NCI-H2107 (cell line): Measurements from ENCODE around the gene IRF1.
A peak's percentile ranks its signal among the peaks of the same experiment; 100 is the strongest.

Experiments
- DNase-seq: peaks from one replicate; lab custom pipeline; 2025; lab: John Stamatoyannopoulos, UW

Gene IRF1

DNA sequence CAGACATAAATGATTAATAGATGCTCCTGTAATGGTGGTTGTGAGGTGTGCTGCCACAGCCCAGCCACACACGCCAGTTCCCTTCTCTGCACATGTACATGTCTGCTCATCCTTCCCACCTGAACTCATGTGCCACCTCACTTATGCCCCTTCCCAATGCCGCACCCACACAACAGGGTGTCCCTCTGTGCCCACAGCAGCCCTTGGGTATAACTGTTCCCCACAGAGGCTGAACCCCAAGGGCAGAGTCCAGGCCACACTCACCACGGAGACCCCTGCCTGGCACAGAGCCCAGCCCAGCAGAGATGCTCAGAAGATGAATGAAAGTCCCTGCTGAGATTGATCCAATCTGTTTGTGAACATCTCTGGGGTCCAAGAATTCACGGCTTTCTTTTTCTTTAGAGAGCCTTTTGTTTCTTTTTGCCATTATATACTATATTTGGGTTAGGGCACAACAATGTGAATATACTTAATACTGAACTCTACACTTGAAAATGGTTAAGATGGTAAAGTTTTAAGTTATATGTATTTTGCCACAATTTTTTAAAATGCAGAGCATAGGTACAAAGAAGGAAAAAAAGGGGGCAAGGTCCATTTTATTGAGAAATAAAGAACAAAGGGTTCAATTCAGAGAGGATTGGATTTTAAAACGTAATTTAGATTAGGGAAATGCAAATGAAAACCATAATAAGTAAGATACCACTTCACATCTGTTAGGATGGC is 29.6 kb downstream of the IRF1 start:
- DNase-seq, result no peak

DNA sequence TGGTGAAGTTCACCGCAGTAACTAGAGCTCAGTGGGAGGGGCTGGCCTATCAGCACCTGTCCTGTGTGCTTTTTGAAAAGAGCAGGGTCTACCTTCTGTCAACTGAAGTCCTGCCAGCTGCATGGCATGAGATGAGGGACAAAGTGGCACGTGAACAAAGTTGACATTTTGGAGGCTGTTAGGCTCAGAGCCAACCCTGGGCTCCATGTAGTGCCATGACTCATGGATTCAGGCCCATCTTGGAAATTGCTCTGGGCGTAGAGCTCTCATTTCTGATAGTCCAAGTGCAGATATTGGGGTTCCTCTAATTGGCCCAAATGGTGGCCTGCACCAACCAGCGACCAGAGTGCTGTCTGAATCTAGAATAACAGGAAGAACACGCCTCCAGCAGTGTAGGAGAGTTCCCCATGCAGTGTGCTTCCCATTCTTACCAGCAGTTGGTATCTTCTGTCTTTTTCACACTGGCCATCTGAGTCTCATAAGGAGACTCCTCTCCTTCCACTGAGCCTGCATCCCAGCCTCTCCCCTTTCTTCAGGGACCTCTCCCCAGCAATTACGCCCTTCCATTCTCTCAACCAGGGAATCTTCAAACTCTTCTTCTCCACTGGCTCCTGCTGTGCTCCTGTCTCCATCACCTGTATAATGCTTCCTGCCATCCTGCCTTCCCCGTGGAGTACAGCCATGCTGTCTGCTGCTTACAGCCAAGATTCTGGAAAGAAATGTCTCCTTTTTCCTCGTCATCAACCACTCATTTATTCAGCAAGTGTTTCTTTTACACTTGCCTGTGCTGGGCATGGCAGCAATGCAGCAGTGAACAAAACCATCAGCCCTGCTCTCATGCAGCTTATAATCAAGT is 30.4 kb downstream of the IRF1 start:
- peak; percentile 42 for DNase-seq

DNA sequence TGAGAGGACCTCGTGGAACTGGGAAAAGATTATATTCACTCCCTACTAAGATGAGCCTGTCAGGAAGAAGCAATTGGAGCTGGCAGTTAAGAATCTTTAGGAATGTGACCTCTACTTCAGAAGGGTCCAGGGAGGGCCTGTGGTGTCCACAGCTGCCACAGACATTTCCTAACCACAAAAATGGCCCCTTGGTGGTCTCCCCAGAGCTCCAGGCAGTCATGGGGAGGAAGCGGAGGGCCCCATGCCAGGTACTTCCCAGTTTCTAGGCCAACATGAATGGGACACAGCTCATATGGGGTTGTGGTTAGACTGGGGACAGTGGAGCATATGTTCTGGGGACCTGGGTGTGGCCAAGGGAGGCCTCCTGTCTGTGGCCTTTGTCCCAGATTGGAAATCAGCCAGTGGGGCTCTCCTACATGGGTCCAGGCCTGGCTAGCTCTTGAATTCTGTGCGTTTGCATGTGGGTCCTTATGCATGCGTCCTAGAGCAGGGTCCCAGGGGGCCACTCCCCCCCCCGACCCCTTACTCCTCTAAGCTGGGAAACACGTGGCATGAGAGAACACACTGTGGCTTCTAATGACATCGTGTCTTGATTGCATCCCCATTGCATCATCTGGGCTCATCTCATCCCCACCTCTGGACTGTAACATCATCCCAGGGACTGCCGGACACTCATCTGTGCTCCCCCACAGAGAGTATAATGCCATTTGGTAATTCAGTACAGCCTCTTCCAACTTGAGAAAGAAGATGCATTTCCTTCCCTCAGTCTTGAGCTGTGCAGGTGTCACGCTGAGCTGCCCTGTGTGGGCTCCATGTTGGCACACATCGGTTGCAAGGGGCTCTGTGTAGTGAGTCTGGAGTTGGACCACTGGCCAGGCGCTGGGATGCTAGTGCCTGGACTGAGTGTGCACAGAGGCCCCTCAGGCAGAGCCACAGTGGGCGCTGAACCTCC is 31.3 kb downstream of the IRF1 start:
- no peak for DNase-seq

DNA sequence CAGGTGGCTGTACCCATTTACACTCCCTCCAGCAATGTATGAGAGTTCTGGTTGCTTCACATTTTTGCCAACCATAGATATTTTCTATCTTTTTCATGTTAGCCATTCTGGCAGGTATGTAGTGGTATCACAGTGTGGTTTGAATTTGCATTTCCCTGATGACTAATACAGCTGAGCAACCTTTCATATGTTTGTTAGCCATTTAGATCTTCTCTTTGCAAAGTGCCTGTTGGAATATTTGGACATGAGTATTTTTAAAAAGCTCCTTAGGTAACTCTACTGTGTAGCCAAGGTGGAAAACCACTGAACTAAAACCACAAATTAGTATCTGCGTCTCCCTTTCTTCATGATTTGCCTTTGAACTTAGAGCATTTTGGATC is 31.9 kb downstream of the IRF1 start:
- DNase-seq, result no peak

DNA sequence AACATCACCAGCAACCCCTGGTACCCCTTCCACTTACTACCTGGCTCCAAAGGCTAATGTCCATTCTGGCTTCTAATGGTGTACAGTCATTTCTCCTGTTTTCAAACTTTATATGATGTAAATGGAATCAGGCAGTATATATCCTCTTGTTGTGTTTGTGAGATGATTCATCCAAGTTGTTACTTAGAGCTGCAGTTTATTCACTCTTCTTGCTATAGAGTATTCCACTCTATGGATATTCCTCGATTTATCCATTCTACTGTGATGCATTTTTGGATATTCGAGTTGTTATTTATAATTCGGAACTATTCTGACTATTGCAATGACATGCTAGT is 32.4 kb downstream of the IRF1 start:
- DNase-seq, result no peak

DNA sequence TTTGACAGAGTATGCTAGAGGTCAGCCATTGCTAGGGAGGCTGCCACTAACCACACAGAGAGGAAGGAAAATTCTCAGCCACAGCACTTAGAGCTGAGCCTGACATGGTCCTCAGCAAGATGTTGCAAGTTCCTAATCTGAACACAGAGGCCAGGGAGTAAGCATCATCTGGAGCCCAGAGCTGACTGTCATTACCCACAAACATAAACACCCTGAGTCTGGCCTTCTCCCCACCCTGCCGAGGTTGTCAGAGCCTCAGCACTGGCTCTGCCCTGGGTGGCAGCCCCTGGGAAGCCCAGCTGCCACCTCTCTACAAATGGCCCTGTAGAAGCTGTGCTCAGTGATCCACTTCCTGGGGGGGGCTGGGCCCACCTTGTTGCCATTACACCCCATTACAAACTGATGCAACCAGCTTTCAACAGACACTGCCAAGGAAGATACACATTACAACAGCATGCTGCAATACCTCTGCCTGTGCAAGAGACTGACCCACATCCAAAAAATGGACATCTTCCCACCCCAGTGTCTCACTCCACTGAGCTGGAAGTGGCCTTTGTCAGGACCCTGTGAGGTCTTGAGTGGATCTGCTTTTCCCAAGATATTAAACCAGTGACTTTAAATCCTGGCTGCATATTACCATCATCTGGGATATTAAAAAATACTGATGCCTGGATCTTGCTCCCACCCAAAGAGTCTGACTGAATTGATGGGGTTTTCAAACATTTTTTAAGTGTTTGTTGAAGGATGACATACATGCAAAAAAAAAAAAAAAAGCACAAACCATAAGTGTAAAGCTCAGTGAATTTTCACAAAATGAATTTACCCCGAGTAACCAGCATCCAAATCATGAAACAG is 33.0 kb downstream of the IRF1 start:
- DNase-seq, result no peak

DNA sequence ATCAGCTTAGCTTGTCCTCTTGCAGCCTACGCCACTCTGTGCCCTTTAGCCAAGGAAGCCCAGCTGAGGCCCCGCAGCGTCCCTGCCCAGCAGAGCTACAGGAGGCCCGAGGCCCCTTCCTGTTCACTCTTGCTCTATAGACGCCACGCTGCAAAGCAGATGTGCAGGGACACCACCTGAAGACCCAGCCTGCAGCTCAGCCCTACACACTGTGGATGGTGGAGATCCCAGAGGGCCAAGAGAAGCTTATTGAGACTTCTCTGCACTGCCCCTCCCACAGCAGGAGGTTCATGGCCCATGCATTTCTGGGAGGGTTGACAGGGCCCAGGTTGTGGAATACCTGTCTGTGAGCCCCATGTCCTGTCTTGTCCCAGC is 33.6 kb downstream of the IRF1 start:
- DNase-seq, result no peak

DNA sequence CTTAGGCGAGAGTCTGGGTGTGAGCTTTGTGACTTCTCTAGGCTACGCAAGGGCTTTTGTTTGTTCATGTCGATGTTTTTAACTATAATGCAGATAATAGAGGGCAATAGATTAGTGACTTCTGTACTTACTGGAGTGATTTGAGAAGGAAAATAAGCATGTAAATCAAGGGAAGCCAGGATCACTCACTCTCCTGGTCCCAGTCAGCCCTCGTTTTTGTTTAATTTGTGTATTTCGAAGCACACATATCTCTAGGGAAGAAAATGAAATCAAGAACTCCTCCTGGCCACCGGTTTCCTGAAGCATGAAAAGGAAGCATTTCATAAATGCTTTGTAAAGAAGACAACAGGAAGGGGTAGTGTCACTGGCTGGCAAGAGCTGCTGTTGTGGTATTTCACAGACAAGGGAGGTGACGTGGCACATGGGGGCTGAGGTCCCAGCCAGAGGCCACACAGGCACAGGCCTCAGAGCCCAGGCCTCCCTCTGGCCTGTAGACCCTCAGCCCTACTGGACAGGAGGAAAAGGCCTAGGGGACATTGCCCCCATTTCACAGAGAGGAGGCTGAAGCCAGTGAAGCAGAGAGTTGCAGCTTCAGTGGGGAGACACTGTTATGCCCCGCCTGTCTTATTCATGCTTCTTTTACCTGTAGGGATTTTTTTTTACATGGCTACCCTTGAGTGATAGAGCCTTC is 34.1 kb downstream of the IRF1 start:
- no peak for DNase-seq

DNA sequence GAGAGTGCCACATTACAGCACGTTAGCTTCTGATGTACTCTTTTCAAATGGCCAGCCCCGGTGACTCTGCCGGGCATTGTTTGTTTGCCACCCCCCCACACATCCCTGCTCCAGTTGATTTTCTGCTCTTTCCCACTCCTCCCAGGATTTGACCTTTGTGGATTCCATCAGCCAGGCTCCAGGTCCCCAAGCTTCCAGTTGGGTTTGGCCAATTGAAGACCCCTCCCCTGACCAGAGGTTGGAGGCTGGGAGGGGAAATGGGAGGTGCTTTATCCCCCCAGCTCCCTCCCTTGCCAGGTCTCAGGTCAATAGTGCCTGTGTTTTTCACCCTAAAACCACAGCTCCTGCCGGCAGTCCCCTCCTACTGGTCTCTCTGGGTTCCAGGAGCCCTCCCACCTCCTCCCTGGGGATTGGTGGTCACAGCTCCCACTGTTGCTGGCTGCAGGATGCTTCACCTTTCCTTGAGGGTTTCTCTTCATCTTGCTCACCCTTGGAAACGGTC is 34.9 kb downstream of the IRF1 start:
- no peak for DNase-seq

DNA sequence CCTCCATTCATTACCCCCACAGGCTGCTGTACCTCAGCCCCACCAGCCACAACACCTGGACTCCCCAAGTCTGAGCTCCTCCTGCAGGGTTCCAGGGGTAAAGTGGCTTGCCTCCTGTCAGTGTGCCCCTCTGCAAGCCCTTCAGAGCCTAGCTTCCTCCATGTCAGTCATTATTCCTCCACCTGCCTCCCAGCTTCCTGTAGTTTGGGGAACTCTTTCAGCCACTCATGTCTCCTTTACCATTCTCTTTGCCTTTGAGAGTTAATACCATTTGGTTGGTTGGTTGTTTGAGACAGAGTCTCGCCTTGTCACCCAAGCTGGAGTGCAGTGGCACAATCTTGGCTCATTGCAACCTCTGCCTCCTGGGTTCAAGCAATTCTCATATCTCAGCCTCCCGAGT is 36.2 kb downstream of the IRF1 start:
- DNase-seq, result no peak

DNA sequence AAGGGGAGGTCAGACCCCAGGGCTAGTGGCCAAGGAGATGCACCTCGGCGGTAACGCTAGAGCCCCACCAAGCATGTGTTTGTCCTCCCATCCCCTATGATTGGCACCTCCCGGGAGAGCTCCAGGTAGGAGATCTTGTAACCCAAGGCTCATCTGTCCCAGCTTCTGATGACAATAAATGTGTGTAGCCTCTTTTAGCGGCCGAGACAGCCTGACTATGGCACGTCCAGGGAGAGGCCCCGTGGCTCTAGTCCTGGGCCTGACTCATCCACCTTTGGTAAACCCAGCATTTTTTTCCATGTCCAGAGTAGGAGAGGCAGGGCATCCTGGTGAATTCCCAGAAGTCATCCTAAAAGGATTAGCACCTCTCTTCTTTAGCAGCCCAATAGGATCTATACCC is 39.2 kb downstream of the IRF1 start:
- no peak for DNase-seq

DNA sequence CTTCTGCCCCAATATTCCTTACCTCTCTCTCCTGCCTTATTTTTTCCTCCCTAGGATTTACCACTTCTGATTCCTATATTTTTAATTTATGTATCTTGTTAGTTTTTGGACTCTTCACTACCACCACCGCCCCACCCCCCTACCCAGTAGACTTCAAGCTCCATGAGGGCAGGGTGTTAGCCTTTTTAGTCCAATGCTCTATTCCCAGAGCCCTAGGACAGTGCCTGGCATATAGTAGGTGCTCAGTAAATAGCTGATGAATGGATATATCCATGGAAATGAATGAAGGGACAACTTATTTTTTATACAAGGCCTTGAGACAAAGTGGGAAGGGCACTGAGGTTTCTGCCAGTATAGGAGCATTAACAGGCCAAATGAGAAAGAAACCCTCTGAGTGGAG is 41.5 kb downstream of the IRF1 start:
- DNase-seq, result no peak

DNA sequence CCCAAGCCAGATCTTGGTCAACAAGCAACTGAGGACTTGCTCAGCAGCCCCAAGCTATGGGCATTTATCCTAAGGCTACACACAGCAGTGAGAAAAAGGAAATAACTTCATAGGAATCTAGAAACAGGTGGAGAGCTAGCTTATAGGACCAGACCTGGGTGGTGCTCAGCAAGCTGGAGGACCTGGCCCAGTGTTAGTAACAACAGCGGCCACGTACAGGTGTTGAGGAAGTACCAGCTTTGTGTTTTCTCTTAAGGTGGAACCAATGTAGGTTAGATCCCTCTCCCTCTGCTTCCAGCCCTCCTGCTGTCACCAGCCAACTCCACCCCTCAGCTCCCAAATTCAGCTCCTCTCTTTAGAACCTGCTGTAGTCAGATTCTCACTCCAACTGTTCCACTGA is 43.4 kb downstream of the IRF1 start:
- no peak for DNase-seq

DNA sequence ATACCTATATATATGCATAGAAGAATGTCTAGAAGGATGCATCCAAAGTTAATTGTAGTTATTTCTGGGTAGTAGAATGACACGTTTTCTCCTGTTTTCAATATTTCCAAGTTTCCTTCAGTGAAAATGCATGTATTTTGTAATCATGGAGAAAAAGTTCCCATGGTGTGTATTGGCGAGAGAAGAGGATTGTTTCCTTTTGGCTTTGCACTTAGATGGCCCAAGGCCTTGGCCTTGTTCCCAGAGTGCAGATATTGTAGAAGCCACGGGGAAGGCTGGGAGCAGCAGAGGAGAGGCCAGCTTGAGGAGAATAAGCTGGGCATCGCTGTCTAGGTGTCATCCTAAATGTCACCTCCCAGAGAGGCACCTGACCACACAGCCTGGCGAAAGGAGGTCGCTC is 44.0 kb downstream of the IRF1 start:
- no peak for DNase-seq

DNA sequence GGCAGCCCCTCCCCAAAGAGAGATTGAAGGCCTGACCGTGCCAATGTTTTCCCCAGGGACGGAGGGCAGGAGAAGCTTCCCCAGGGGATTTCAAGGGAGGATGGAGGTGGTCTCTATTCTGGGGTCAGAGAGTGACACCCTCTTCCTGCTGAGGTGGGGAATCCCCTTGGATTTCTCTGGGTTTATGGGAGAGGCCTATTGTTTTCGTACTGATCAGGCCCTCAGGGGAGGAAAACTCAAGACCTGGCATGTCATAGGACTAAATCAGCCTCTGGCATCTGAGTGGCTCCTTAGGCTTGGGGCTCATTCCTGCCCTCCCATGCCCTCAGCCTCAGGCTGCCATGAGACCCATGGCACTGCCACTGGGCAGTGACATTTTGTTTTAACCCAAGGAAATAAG is 44.6 kb downstream of the IRF1 start:
- no peak for DNase-seq

DNA sequence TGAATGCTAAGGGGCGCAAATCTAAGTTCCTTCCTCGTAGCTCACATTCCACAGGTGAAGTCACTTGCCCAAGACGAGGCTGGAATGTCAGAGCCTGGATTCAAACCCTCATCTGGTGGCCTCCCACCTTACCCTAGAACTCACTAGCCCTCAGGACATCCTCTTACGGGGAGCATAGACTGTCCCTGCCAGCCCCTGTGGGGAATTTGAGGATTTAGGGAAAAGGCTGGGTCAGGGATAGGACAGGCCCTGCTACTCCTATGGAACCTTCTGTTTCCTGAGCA is 45.0 kb downstream of the IRF1 start:
- no peak for DNase-seq

DNA sequence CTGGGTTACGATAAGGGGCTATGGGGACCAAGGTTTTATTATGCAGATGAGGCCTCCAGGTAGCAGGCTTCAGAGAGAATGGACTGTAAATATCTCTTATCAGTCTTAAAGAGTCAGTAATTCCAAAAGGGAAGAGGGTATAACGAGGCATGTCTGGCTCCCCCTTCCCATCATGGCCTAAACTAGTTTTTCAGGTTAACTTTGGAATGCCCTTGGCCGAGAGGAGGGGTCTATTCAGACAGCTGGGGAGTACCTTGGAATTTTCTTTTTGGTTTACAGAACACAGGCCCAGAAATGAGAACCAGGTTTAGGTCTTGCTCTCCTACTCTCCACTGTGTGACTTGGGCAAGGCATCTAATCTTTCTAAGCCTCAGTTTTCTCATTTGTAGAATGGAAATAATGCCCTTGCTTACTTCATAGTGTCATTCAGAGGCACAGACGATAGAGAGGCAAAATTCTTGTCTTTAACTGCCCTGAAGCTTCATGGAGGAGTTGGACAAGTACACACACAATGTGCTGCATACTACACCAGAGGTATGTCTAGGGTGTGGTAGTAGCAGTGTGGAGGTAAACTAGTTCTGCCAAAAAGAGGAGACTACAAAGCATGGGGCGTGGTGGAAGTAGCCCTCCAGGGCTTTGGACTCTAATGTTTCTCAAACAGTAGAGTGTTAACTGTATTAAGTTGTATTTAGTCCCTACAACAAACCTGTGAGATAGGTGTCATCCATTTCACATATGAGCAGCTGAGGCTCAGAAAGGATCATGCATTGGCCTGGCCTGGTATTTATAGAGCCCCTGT is 45.5 kb downstream of the IRF1 start:
- no peak for DNase-seq

DNA sequence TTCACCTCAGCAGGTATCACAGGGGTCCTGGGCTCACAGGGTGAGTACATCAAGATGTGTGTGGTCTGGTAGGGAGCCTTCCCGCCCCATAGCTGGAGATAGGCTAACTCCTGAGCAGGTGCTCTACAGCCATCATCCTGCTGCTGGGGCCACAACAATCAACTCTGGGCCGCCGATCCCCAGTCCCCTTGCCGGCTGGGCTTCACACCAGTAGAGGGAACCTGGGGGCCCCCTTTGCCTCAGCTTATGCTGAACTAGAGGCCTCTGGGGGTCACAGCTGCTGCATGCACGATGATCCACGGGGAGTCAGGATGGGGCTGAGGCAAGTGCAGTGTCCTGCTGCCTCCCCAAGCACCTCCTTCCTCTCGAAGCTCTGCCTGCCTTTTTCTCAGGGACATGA is 46.5 kb downstream of the IRF1 start:
- DNase-seq, result no peak

DNA sequence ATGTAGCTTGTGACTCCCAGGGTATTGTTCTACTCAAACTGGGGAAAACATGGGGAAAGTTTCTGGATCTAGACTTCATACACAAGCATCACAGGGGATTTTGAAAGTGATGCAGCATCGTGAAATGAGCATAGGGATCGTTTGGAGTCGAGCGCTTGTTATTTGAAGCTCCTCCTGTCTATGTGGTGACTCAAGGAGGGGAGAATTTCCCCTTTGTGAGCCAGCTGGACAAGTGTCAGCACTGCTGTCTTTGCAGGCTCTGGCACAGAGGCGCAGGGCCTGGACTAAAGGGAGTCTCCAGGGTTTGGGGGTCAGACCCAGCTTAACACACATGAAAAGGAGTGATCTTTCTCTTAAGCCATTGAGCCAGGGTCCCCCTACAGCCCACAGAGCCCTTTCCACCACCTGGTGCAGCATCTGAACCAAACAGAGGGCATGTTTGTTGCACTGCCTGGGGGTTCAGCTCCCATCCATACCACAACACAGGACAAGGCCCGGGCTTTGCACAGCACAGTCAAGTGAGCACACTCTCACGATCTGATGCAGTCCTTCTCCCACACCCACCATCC is 51.0 kb downstream of the IRF1 start:
- no peak for DNase-seq

DNA sequence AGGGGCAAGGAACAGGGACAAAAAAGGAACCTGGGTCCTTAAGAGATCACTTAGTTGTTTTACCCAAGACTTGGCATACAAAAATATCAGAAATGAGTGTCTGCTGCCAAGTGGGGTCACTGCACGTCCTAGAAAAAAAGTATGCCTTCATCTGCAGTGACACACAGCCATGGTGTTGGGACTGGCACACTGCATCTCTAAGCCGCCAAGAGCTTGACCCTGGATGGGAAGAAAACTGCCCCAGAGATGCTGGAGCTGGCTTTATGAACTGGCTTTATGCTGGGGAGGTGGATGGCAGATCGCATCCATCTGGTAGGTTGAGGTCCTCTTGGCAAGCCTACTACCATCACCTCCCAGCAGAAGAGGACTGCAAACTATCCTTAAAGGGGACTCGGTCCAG is 51.7 kb downstream of the IRF1 start:
- no peak for DNase-seq
